A549 (cell line): ENCODE measurements around the gene PKDCC. TPM values are rescaled to one million over a fixed set of nuclear protein-coding genes. Genes with fewer than 3 reads are reported as not detected.

Experiments
- ATAC-seq, 2 experiments: fragments of 200-7000 bp in 1 of 2; fragments of >200 bp in 1 of 2; cut with Nextera tagmentation in 1 of 2; cut with Tn5 transposase in 1 of 2; 3 replicates each; pipeline versions ENCODE4 v1.8.0 to v1.9.1; 2018 to 2020; ENCODE audit warnings: mild to moderate bottlenecking in 1 of 2, moderate library complexity in 1 of 2
- CTCF ChIA-PET: fragments of 300-600 bp; sonication (Branson Sonifier 250); formaldehyde crosslinking; extraction: SDS; loops from one replicate; lab custom pipeline; 2021; ENCODE audit warnings: antibody characterized with exemption, inconsistent platforms; lab: Yijun Ruan, JAX
- POLR2A ChIA-PET: fragments of 350-600 bp; formaldehyde crosslinking; extraction: SDS; loops from one replicate; lab custom pipeline; 2021; ENCODE audit warnings: antibody characterized with exemption, inconsistent platforms; lab: Yijun Ruan, JAX
- DNase-seq, 2 experiments: peaks; one replicate each; pipeline versions ENCODE4 v3.0.0 to v3.0.0-alpha.2; 2011 to 2016; ENCODE audit warnings: low read depth in 1 of 2, low spot score in 1 of 2
- FAIRE-seq: peaks from 2 replicates; lab custom pipeline; 2011; peaks lifted over from hg19 to GRCh38; lab: Jason Lieb, UNC
- H3K27ac ChIP-seq, 2 experiments: fragments of >200 bp; sonication (Bioruptor Twin); formaldehyde crosslinking; 3 replicates each; pipeline ENCODE4 v1.5.1; 2016 to 2017
- H3K4me1 ChIP-seq: fragments of >200 bp; sonication (Bioruptor Twin); formaldehyde crosslinking; 3 replicates; pipeline ENCODE4 v1.6.1; 2016
- H3K4me2 ChIP-seq: fragments of >200 bp; sonication (Bioruptor Twin); formaldehyde crosslinking; 3 replicates; pipeline ENCODE4 v1.6.1; 2016
- H3K4me3 ChIP-seq: fragments of >200 bp; sonication (Bioruptor Twin); formaldehyde crosslinking; 3 replicates; pipeline ENCODE4 v1.5.1; 2016
- H3K9me3 ChIP-seq: fragments of >200 bp; sonication (Bioruptor Twin); formaldehyde crosslinking; 3 replicates; pipeline ENCODE4 v1.6.1; 2016
- BHLHE40 ChIP-seq: IDR thresholded peaks from 2 replicates; pipeline ENCODE4 v1.6.1; 2012; ENCODE audit warnings: low read depth, low read length, inconsistent platforms
- CBX8 ChIP-seq: fragments of 200-600 bp; sonication (generic); IDR thresholded peaks from 2 replicates; pipeline ENCODE4 v1.6.1; 2016
- CHD4 ChIP-seq: fragments of 200-600 bp; sonication (generic); IDR thresholded peaks from 2 replicates; pipeline ENCODE4 v1.6.1; 2016; ENCODE audit warnings: antibody characterized with exemption, mild to moderate bottlenecking, borderline replicate concordance
- EP300 ChIP-seq, 2 experiments: fragments of >200 bp; sonication (Bioruptor Twin); formaldehyde crosslinking; IDR thresholded peaks; 2 replicates in 1 of 2; 3 replicates in 1 of 2; pipeline ENCODE4 v1.6.1; 2016 to 2017
- FOSB ChIP-seq: fragments of 250-450 bp; sonication (Bioruptor Pico); IDR thresholded peaks from 2 replicates; pipeline ENCODE4 v1.5.0; 2020; ENCODE audit warnings: mild to moderate bottlenecking, moderate library complexity
- FOXS1 ChIP-seq: fragments of 250-450 bp; sonication (Bioruptor Pico); IDR thresholded peaks from 2 replicates; pipeline ENCODE4 v1.5.0; 2020; ENCODE audit warnings: mild to moderate bottlenecking, moderate library complexity
- GATA3 ChIP-seq: IDR thresholded peaks from 2 replicates; pipeline ENCODE4 v1.6.1; 2012; ENCODE audit warnings: borderline replicate concordance
- HDAC2 ChIP-seq: fragments of 200-600 bp; sonication (generic); IDR thresholded peaks from 2 replicates; pipeline ENCODE4 v1.6.1; 2016
- HOXA7 ChIP-seq: fragments of 250-450 bp; sonication (Bioruptor Pico); IDR thresholded peaks from 2 replicates; pipeline ENCODE4 v1.5.0; 2020; ENCODE audit warnings: mild to moderate bottlenecking, moderate library complexity
- HOXB5 ChIP-seq: fragments of 250-450 bp; sonication (Bioruptor Pico); IDR thresholded peaks from 2 replicates; pipeline ENCODE4 v1.5.0; 2020; ENCODE audit warnings: mild to moderate bottlenecking, moderate library complexity
- MAFK ChIP-seq: fragments of 450-650 bp; IDR thresholded peaks from 2 replicates; pipeline ENCODE4 v1.6.1; 2014; ENCODE audit not compliant: partially characterized antibody
- PHF8 ChIP-seq: fragments of 200-600 bp; sonication (generic); IDR thresholded peaks from 2 replicates; pipeline ENCODE4 v1.6.1; 2016; ENCODE audit warnings: low read depth, mild to moderate bottlenecking, antibody characterized with exemption, moderate library complexity, borderline replicate concordance
- POLR2AphosphoS2 ChIP-seq: conservative IDR thresholded peaks from 2 replicates; pipeline ENCODE4 v1.6.1; 2012; ENCODE audit warnings: low read length, improper control_type of control experiment, inconsistent platforms
- RFX5 ChIP-seq: fragments of 450-650 bp; IDR thresholded peaks from 2 replicates; pipeline ENCODE4 v1.7.1; 2014; ENCODE audit warnings: antibody characterized with exemption, mild to moderate bottlenecking, moderate library complexity
- RNF2 ChIP-seq: fragments of 200-600 bp; sonication (generic); IDR thresholded peaks from 2 replicates; pipeline ENCODE4 v1.6.1; 2016; ENCODE audit warnings: low read depth, mild to moderate bottlenecking, antibody characterized with exemption, moderate library complexity, borderline replicate concordance
- SMC3 ChIP-seq: fragments of >200 bp; sonication (Bioruptor Twin); formaldehyde crosslinking; IDR thresholded peaks from 3 replicates; pipeline ENCODE4 v1.6.1; 2018; ENCODE audit warnings: inconsistent platforms
- TP53 ChIP-seq: fragments of 250-450 bp; sonication (Bioruptor Pico); IDR thresholded peaks from 2 replicates; pipeline ENCODE4 v1.5.0; 2021; ENCODE audit warnings: mild to moderate bottlenecking, moderate library complexity
- ZC3H11A ChIP-seq: fragments of 450-650 bp; IDR thresholded peaks from 2 replicates; pipeline ENCODE4 v1.6.1; 2014; ENCODE audit warnings: antibody characterized with exemption, mild to moderate bottlenecking
- ZFP36 ChIP-seq: fragments of 450-650 bp; IDR thresholded peaks from 2 replicates; pipeline ENCODE4 v1.6.1; 2014; ENCODE audit warnings: borderline replicate concordance; ENCODE audit not compliant: partially characterized antibody
- WGBS: methylation state at CpG from one replicate; pipeline ENCODE4 v1.1.6; 2017; ENCODE audit errors: missing lambda C conversion rate; 5-methylcytosine and 5-hydroxymethylcytosine counted together
- polyA plus RNA-seq, 4 experiments: library from polyadenylated mRNA; depleted of rRNA in 3 of 4; stranded (reverse); fragments of >200 nt; fragmentation: RNase III in 1 of 4; extraction: RNeasy Plus Mini Kit Qiagen cat#74134 plus additional on column Dnase treatment in 1 of 4; gene quantifications; 2 replicates in 3 of 4; 3 replicates in 1 of 4; pipeline ENCODE4 v1.2.3, GENCODE V29; 2011 to 2017
- TF ChIP-seq, protein P1 (sequence below): fragments of 250-450 bp; sonication (Bioruptor Pico); IDR thresholded peaks from 2 replicates; pipeline ENCODE4 v1.5.0; 2021; ENCODE audit warnings: mild to moderate bottlenecking, moderate library complexity, borderline replicate concordance
- TF ChIP-seq, protein P2 (sequence below): fragments of 200-600 bp; sonication (generic); IDR thresholded peaks from 2 replicates; pipeline ENCODE4 v1.6.1; 2016; ENCODE audit warnings: antibody characterized with exemption, mild to moderate bottlenecking, moderate library complexity
- TF ChIP-seq, protein P3 (sequence below): fragments of 250-450 bp; sonication (Bioruptor Pico); IDR thresholded peaks from 2 replicates; pipeline ENCODE4 v1.5.0; 2020; ENCODE audit warnings: low read depth, mild to moderate bottlenecking, moderate library complexity
- TF ChIP-seq, protein P4 (sequence below): fragments of >200 bp; sonication (Bioruptor Twin); formaldehyde crosslinking; IDR thresholded peaks from 3 replicates; pipeline ENCODE4 v1.5.1; 2016

PKDCC gene
- polyA plus RNA-seq, 2 of the 4 experiments (the other 2 are of a cell fraction): 30.0 to 64.5 TPM

DNA sequence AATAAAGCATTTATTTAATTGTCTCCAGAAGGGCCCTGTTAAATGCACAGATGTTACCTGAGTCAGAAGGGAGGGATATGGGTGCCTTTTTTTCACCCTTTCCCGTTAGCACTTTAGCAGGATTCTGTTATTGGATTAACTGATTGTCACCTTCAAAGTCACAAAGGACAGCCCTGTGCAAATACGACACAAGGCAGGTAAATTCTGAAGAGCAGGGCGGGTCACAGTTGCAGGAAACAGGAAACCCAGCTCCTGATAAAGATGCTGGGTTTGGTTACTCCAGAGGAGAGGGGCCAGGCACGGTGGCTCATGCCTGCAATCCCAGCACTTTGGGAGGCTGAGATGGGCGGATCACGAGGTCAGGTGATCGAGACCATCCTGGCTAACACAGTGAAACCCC lies 11.4 kb upstream of the PKDCC start:
- TF ChIP-seq HOXA7 (CRISPR knock-in tag): no peak
- TF ChIP-seq FOSB (CRISPR knock-in tag): no peak
- no peak for TF ChIP-seq EP300 (IDR thresholded peaks at IDR 0.05)
- no peak for TF ChIP-seq RNF2
- TF ChIP-seq, protein P1, sequence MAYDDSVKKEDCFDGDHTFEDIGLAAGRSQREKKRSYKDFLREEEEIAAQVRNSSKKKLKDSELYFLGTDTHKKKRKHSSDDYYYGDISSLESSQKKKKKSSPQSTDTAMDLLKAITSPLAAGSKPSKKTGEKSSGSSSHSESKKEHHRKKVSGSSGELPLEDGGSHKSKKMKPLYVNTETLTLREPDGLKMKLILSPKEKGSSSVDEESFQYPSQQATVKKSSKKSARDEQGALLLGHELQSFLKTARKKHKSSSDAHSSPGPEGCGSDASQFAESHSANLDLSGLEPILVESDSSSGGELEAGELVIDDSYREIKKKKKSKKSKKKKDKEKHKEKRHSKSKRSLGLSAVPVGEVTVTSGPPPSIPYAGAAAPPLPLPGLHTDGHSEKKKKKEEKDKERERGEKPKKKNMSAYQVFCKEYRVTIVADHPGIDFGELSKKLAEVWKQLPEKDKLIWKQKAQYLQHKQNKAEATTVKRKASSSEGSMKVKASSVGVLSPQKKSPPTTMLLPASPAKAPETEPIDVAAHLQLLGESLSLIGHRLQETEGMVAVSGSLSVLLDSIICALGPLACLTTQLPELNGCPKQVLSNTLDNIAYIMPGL (CRISPR knock-in tag): no peak
- TF ChIP-seq, protein P2, sequence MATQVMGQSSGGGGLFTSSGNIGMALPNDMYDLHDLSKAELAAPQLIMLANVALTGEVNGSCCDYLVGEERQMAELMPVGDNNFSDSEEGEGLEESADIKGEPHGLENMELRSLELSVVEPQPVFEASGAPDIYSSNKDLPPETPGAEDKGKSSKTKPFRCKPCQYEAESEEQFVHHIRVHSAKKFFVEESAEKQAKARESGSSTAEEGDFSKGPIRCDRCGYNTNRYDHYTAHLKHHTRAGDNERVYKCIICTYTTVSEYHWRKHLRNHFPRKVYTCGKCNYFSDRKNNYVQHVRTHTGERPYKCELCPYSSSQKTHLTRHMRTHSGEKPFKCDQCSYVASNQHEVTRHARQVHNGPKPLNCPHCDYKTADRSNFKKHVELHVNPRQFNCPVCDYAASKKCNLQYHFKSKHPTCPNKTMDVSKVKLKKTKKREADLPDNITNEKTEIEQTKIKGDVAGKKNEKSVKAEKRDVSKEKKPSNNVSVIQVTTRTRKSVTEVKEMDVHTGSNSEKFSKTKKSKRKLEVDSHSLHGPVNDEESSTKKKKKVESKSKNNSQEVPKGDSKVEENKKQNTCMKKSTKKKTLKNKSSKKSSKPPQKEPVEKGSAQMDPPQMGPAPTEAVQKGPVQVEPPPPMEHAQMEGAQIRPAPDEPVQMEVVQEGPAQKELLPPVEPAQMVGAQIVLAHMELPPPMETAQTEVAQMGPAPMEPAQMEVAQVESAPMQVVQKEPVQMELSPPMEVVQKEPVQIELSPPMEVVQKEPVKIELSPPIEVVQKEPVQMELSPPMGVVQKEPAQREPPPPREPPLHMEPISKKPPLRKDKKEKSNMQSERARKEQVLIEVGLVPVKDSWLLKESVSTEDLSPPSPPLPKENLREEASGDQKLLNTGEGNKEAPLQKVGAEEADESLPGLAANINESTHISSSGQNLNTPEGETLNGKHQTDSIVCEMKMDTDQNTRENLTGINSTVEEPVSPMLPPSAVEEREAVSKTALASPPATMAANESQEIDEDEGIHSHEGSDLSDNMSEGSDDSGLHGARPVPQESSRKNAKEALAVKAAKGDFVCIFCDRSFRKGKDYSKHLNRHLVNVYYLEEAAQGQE: no peak
- no peak for TF ChIP-seq CHD4
- TF ChIP-seq GATA3: no peak
- no peak for TF ChIP-seq ZFP36
- TF ChIP-seq PHF8: no peak
- TF ChIP-seq, protein P3, sequence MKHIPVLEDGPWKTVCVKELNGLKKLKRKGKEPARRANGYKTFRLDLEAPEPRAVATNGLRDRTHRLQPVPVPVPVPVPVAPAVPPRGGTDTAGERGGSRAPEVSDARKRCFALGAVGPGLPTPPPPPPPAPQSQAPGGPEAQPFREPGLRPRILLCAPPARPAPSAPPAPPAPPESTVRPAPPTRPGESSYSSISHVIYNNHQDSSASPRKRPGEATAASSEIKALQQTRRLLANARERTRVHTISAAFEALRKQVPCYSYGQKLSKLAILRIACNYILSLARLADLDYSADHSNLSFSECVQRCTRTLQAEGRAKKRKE (CRISPR knock-in tag): no peak
- no peak for TF ChIP-seq POLR2AphosphoS2
- TF ChIP-seq, protein P4, sequence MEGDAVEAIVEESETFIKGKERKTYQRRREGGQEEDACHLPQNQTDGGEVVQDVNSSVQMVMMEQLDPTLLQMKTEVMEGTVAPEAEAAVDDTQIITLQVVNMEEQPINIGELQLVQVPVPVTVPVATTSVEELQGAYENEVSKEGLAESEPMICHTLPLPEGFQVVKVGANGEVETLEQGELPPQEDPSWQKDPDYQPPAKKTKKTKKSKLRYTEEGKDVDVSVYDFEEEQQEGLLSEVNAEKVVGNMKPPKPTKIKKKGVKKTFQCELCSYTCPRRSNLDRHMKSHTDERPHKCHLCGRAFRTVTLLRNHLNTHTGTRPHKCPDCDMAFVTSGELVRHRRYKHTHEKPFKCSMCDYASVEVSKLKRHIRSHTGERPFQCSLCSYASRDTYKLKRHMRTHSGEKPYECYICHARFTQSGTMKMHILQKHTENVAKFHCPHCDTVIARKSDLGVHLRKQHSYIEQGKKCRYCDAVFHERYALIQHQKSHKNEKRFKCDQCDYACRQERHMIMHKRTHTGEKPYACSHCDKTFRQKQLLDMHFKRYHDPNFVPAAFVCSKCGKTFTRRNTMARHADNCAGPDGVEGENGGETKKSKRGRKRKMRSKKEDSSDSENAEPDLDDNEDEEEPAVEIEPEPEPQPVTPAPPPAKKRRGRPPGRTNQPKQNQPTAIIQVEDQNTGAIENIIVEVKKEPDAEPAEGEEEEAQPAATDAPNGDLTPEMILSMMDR: no peak
- TF ChIP-seq BHLHE40: no peak
- TF ChIP-seq RFX5: no peak
- no peak for TF ChIP-seq HOXB5
- TF ChIP-seq FOXS1: no peak
- ChIA-PET POLR2A (no interaction called here), CTCF (interaction anchor here (0.6 to 2.8 kb wide), 6 partner anchors 10 to 86 kb away, joined by 3 to 9 read pairs (median 4); no protein-coding TSS in a partner anchor)
- Histone ChIP-seq H3K9me3 (no peaks in the 10 kb centered on the region), H3K4me3 (no peak overlapping the region), H3K27ac (no peak overlapping the region), H3K4me2 (no peak overlapping the region), H3K4me1 (no peaks in the 10 kb centered on the region)
- 70% methylated on average over 7 of the region's 7 CpGs for WGBS
- DNase-seq (no peak), FAIRE-seq (no peak), ATAC-seq (no peak)

DNA sequence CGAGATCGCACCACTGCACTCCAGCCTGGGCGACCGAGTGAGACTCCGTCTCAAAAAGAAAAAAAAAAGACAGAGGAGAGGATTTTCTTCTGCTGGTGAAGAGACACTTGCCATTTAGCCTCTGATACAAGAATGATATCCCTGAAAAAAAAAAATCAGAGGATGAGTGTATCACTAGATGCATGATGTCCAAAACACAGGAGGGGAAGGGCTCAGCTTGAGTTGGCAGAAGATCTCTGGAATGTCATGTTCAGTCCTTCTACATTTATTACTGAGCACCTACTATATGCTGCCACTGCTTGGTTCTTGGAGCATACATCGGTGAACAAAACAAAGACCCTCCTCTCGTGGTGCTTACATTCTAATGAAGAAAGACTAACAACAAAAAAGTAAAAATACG lies 10.9 kb upstream of the PKDCC start:
- ATAC-seq (no peak), FAIRE-seq (no peak), DNase-seq (no peak)
- H3K4me2 ChIP-seq: no peak overlapping the region
- H3K4me3 ChIP-seq: no peak overlapping the region
- no peaks in the 10 kb centered on the region for H3K4me1 ChIP-seq
- ChIA-PET POLR2A (no interaction called here), CTCF (interaction anchor here (0.6 to 1.5 kb wide), 2 partner anchors 32 to 38 kb away, joined by 3 read pairs; no protein-coding TSS in a partner anchor)
- H3K27ac ChIP-seq: no peak overlapping the region
- H3K9me3 ChIP-seq: no peaks in the 10 kb centered on the region
- WGBS: 88% methylated on average over 8 of the region's 8 CpGs
- TF ChIP-seq RNF2 (no peak), TP53 (CRISPR knock-in tag) (no peak), HDAC2 (no peak), CHD4 (no peak), MAFK (no peak), CBX8 (no peak), GATA3 (no peak), ZC3H11A (no peak), SMC3 (no peak)
